CD4-positive, alpha-beta T cell treated with Interleukin-21 for 1 hour (primary cell): ENCODE results near the gene FOXP1.

Experiments used
- DNase-seq: peaks from one replicate; pipeline ENCODE4 v3.0.0-alpha.2; 2020

FOXP1 gene

GRCh38 chr3:71110385-71111222 lies 472.9 kb downstream of the FOXP1 start:
- DNase-seq: no peak

GRCh38 chr3:71109977-71110285 lies 473.6 kb downstream of the FOXP1 start:
- no peak for DNase-seq

- no peak for DNase-seq
These were observed 474.1 kb downstream of the FOXP1 start for GRCh38 chr3:71109241-71109976.

- no peak for DNase-seq
These were observed 475.6 kb downstream of the FOXP1 start for GRCh38 chr3:71107926-71108325.

- no peak for DNase-seq
These were observed 478.6 kb downstream of the FOXP1 start for GRCh38 chr3:71104976-71105375.

- no peak for DNase-seq
These were observed 479.0 kb downstream of the FOXP1 start for GRCh38 chr3:71104556-71104955.

GRCh38 chr3:71104121-71104541 lies 479.4 kb downstream of the FOXP1 start:
- no peak for DNase-seq

GRCh38 chr3:71103430-71103921 lies 480.1 kb downstream of the FOXP1 start:
- no peak for DNase-seq

GRCh38 chr3:71102111-71102983 lies 481.2 kb downstream of the FOXP1 start:
- no peak for DNase-seq

- no peak for DNase-seq
These were observed 481.9 kb downstream of the FOXP1 start for GRCh38 chr3:71101626-71102025.

GRCh38 chr3:71101014-71101413 lies 482.5 kb downstream of the FOXP1 start:
- no peak for DNase-seq

- no peak for DNase-seq
These were observed 483.4 kb downstream of the FOXP1 start for GRCh38 chr3:71099997-71100719.

- DNase-seq: no peak
These were observed 486.0 kb downstream of the FOXP1 start for GRCh38 chr3:71097557-71097956.

- DNase-seq: no peak
These were observed 487.8 kb downstream of the FOXP1 start for GRCh38 chr3:71095511-71096291.

GRCh38 chr3:71094658-71095209 lies 488.8 kb downstream of the FOXP1 start:
- no peak for DNase-seq

- DNase-seq: no peak
These were observed 490.9 kb downstream of the FOXP1 start for GRCh38 chr3:71092665-71093064.

GRCh38 chr3:71090207-71090606 lies 493.3 kb downstream of the FOXP1 start:
- no peak for DNase-seq

GRCh38 chr3:71089271-71089847 lies 494.2 kb downstream of the FOXP1 start:
- DNase-seq: no peak

GRCh38 chr3:71088742-71089141 lies 494.8 kb downstream of the FOXP1 start:
- DNase-seq: no peak

- DNase-seq: no peak
These were observed 495.4 kb downstream of the FOXP1 start for GRCh38 chr3:71088019-71088708.
